ENCODE measurements around the gene CCDC191.

Gene CCDC191

DNA sequence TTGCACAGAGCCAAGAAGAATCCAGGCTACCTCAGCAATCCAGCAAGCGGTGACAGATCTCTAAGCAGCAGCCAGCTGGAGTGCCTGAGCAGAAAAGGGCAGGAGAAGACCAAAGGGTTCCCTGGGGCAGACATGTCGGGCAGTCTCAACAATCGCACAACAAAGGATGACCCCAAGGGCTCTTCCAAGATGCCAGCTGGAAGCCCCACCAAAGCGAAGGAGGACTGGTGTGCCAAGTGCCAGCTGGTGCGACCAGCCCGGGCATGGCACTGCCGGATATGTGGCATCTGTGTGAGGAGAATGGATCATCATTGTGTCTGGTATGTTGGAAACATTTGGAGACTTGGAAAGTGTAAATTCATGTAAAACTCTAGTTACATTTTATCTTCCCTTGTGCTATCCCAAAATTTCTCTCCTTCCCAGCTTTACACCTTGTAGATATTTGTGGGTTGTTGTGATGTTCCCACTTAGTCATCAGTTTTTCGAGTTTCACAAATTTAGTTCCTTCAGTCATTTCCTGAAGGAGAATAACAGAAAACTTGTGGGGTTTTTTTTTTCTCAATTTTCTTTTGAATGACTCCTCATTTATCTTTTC is 102.1 kb downstream of the CCDC191 start:
- FAIRE-seq: no peak

DNA sequence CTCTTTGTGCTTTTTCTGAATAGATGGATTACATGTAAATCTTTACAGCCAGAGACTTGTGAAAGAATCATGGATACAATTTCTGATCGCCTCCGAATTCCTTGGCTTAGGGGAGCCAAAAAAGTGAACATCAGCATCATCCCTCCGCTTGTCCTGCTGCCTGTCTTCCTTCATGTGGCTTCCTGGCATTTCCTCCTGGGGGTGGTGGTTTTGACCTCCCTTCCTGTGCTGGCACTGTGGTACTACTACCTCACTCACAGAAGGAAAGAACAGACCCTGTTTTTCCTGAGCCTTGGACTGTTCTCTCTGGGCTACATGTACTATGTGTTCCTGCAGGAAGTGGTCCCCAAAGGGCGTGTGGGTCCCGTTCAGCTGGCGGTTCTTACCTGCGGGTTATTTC is 102.6 kb downstream of the CCDC191 start:
- FAIRE-seq: no peak

DNA sequence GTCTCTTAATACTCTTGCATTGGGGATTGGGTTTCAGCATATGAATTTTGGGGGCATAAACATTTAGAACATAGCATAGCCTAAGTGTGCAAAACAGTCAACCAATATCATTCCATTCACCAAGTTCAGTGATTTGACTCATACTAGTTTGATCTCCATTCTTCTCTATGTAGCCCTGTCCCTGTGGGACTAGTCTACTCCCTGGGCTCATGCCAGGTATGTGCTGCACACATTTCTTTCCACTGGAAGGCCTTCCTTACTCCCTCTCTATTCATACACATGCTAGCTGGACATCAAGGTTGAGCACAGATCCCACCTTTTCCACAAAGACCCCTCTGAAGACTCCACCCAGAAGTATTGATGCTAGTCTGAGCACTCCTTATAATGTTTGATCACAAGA is 103.4 kb downstream of the CCDC191 start:
- no peak for FAIRE-seq

DNA sequence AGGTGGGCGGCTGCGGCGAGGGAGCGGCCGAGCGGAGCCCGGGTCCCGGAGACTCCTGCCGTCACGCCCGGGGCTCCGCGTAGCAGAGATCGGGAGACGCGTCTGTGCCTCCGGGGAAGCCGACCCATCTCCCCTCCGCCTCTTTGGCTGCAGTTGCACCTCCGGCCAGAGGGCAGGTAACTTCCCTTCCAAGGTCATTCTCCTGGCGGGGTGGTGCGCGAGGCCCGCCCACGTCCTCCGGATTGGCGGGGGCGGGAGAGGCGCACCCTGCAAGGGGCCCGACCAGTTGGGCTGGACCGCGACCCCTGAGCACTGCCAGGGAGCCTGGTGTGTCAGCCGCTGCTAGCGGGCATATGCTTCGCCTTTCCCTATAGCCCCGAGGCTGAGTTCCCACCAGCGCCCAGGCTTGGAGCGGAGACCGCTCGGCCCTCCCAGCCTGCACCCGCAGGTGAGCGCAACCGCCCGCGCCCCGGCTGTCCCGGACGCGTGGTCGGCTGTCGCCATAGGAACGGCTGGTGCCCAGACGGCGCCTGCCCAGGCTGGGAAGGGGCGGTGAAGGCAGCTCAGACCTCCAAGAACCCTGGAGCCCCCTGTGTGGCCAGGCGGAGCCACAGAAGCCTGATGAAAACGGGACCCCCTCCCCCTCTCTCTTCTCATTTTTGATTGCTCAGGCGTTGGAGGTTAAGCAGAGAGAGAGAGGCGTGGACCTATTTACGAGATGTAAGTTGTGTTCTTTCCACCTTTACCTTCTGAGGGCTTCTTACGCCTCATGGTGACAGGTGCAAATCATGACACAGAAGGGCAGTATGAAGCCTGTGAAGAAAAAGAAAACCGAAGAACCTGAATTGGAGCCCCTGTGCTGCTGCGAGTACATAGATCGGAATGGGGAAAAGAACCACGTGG is 108.1 kb downstream of the CCDC191 start:
- no peak for FAIRE-seq

DNA sequence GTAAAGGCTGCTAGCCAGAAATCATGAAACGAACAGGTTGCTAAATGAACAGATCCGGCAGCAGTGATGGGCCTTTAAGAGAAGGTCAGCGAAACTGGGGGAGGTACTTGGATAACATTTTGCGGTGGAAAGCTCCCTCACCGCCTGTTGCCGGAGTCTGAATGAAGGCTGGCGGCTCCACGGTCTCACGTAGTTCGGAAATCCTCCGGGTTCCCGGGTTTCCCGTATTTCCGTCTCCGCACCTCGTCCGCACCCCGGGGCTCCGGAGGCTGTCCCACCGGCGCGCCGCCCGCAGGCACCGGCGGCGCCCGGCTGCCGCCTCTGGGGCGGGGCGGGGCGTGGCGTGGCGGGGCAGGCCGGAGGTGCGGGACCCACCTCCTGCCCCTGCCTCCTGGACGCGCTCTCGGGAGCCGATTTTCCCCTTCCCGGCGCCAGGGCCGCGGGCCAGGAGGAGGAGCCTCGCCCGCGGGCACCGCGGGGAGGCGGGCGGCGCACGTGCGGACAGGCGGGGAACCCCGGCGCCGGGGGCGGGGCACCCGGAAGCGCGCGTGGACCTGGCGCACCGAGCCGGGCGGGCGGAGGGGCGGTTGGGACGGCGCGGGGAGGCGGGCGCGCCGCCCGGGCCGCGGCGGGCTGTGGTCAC is 108.8 kb downstream of the CCDC191 start, which contains the start of gene ZDHHC23:
TSS of gene ZDHHC23 (plus strand) at position 642 of the 643 bp plus-strand sequence. CDS start 790 bp downstream, outside the sequence.
- FAIRE-seq: no peak

DNA sequence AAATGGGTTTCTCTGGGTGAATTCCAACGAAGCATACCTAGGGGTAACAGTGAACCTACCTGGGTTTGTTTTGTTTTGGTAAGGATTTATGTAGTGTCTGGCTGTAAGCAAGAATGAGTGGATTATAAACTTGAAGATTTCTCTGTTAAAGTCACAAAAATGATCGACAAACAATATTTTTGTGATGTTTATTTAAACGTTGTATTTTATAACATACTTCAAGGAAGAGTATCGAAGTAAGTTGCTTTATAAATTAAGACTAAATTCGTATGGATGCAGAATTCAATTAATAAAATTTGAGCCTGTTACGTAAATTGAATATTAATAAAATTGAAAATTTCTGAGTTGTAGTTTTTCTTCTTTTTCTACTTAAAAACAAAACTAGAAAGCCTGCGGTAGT is 109.5 kb downstream of the CCDC191 start:
- no peak for FAIRE-seq

DNA sequence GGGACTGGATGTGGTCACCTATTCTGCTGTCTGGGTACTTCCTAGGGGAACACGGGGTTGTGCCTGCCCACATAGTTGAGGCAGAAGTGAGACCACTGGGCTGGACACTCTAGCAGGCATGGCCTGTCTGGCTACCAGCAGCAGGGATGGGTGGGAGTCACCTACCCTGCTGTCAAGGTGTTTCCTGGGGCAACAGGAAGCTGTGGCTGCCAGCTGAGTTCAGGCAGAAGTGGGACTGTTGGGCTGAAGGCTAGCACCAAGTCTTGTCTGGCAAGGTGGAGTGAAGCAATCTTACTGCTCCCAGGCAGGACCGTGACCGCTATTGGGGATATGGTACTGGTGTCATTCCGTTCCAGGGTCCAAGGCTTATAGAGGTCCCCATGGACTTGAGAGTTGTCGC is 128.8 kb downstream of the CCDC191 start:
- FAIRE-seq: no peak

DNA sequence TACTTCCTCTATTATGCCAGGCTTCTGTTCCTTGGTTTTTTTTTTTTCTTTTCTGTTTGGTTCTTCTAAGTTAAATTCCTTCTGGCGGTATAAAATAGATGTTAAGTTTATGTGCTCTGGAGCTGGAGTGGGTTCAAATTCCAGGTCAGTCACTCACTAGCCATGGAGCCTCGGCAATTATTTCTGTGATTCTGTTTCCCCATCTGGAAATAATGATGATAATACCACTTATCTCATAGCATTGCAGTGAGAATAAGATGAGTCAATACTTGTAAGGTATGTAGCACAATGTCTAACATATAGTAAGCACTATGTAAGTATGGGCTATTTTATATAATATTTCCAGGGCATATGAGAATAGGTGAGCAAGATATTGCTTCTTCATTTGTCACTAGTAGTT is 141.7 kb downstream of the CCDC191 start:
- FAIRE-seq: no peak

All from endometrium (tissue), 2 donors.